K562 (cell line): ENCODE results near the gene PPP1CA. TPM values are rescaled to one million over a fixed set of nuclear protein-coding genes. Genes with fewer than 3 reads are reported as not detected.

Source experiments
- BRD9 ChIP-seq: fragments of 450-650 bp; IDR thresholded peaks from 2 replicates; pipeline ENCODE4 v1.6.1; 2018; ENCODE audit warnings: low read depth; ENCODE audit not compliant: partially characterized antibody
- JUNB ChIP-seq: fragments of 450-650 bp; formaldehyde crosslinking; conservative IDR thresholded peaks from 2 replicates; pipeline ENCODE4 v1.4.0; 2020; ENCODE audit warnings: mild to moderate bottlenecking
- MEIS2 ChIP-seq: fragments of 450-650 bp; IDR thresholded peaks from 2 replicates; pipeline ENCODE4 v1.6.1; 2014; ENCODE audit warnings: mild to moderate bottlenecking; ENCODE audit not compliant: partially characterized antibody
- NFXL1 ChIP-seq: fragments of 450-650 bp; formaldehyde crosslinking; IDR thresholded peaks from 2 replicates; pipeline ENCODE4 v1.4.0; 2021; ENCODE audit warnings: mild to moderate bottlenecking
- OTX1 ChIP-seq: fragments of 450-650 bp; formaldehyde crosslinking; IDR thresholded peaks from 2 replicates; pipeline ENCODE4 v1.4.0; 2022; ENCODE audit warnings: mild to moderate bottlenecking
- STAT5A ChIP-seq: IDR thresholded peaks from 2 replicates; pipeline ENCODE4 v1.6.1; 2012; ENCODE audit warnings: low read length, inconsistent platforms, borderline replicate concordance
- ZFP1 ChIP-seq: fragments of 450-650 bp; formaldehyde crosslinking; IDR thresholded peaks from 2 replicates; pipeline ENCODE4 v1.4.0; 2020; ENCODE audit warnings: mild to moderate bottlenecking, mixed read lengths
- ZNF217 ChIP-seq: sonication (generic); formaldehyde crosslinking; IDR thresholded peaks from 2 replicates; pipeline ENCODE4 v1.8.0; 2022; ENCODE audit warnings: mild to moderate bottlenecking, missing genetic modification reagents
- ZNF23 ChIP-seq: fragments of 250-450 bp; sonication (Bioruptor Pico); IDR thresholded peaks from 2 replicates; pipeline ENCODE4 v1.4.0; 2020; ENCODE audit warnings: mild to moderate bottlenecking
- ZNF75A ChIP-seq: fragments of 450-650 bp; formaldehyde crosslinking; IDR thresholded peaks from 2 replicates; pipeline ENCODE4 v1.4.0; 2020; ENCODE audit warnings: mild to moderate bottlenecking
- ZSCAN29 ChIP-seq: fragments of 450-650 bp; IDR thresholded peaks from 2 replicates; pipeline ENCODE4 v1.6.1; 2017
- polyA plus RNA-seq, 8 experiments: library from polyadenylated mRNA; depleted of rRNA in 4 of 8; stranded (reverse) in 5 of 8; unstranded in 3 of 8; fragments of >200 nt; fragmentation: Nextera tagmentation in 2 of 8; fragmentation: Illumina TruSeq in 1 of 8; extraction: Ambion mirVana in 2 of 8; extraction: Trizol in 1 of 8; gene quantifications; 2 replicates each; pipeline versions ENCODE4 v1.2.1 to v1.2.3, GENCODE V29; 2011 to 2014; ENCODE audit warnings: inconsistent platforms in 1 of 8, missing spikeins in 1 of 8
- total RNA-seq, 7 experiments: library from RNA; depleted of rRNA in 6 of 7; stranded (reverse); fragments of >200 nt in 6 of 7; fragmentation: Illumina TruSeq in 2 of 7; extraction: Trizol in 2 of 7; gene quantifications; 2 replicates each; pipeline versions ENCODE4 v1.2.1 to v1.2.3, GENCODE V29; 2011 to 2021; ENCODE audit warnings: low replicate concordance in 1 of 7
- TF ChIP-seq, protein P1 (sequence below): fragments of 450-650 bp; IDR thresholded peaks from 2 replicates; pipeline ENCODE4 v1.6.1; 2016; ENCODE audit warnings: mild to moderate bottlenecking, moderate library complexity
- TF ChIP-seq, protein P2 (sequence below): fragments of 450-650 bp; IDR thresholded peaks from 2 replicates; pipeline ENCODE4 v1.6.1; 2018; ENCODE audit warnings: mild to moderate bottlenecking, low read depth; ENCODE audit not compliant: partially characterized antibody
- TF ChIP-seq, protein P3 (sequence below): fragments of 250-450 bp; sonication (Bioruptor Pico); IDR thresholded peaks from 2 replicates; pipeline ENCODE4 v1.5.0; 2021

Gene PPP1CA
- total and polyA plus RNA-seq, 9 of the 15 experiments (the other 6 are each of a cell fraction or from before 2014, with no cell fraction given): 18.2 to 242 (median 188) TPM

GRCh38 chr11:67373648-67374570 is 27.7 kb downstream of the PPP1CA start (continued):
- TF ChIP-seq, protein P1, sequence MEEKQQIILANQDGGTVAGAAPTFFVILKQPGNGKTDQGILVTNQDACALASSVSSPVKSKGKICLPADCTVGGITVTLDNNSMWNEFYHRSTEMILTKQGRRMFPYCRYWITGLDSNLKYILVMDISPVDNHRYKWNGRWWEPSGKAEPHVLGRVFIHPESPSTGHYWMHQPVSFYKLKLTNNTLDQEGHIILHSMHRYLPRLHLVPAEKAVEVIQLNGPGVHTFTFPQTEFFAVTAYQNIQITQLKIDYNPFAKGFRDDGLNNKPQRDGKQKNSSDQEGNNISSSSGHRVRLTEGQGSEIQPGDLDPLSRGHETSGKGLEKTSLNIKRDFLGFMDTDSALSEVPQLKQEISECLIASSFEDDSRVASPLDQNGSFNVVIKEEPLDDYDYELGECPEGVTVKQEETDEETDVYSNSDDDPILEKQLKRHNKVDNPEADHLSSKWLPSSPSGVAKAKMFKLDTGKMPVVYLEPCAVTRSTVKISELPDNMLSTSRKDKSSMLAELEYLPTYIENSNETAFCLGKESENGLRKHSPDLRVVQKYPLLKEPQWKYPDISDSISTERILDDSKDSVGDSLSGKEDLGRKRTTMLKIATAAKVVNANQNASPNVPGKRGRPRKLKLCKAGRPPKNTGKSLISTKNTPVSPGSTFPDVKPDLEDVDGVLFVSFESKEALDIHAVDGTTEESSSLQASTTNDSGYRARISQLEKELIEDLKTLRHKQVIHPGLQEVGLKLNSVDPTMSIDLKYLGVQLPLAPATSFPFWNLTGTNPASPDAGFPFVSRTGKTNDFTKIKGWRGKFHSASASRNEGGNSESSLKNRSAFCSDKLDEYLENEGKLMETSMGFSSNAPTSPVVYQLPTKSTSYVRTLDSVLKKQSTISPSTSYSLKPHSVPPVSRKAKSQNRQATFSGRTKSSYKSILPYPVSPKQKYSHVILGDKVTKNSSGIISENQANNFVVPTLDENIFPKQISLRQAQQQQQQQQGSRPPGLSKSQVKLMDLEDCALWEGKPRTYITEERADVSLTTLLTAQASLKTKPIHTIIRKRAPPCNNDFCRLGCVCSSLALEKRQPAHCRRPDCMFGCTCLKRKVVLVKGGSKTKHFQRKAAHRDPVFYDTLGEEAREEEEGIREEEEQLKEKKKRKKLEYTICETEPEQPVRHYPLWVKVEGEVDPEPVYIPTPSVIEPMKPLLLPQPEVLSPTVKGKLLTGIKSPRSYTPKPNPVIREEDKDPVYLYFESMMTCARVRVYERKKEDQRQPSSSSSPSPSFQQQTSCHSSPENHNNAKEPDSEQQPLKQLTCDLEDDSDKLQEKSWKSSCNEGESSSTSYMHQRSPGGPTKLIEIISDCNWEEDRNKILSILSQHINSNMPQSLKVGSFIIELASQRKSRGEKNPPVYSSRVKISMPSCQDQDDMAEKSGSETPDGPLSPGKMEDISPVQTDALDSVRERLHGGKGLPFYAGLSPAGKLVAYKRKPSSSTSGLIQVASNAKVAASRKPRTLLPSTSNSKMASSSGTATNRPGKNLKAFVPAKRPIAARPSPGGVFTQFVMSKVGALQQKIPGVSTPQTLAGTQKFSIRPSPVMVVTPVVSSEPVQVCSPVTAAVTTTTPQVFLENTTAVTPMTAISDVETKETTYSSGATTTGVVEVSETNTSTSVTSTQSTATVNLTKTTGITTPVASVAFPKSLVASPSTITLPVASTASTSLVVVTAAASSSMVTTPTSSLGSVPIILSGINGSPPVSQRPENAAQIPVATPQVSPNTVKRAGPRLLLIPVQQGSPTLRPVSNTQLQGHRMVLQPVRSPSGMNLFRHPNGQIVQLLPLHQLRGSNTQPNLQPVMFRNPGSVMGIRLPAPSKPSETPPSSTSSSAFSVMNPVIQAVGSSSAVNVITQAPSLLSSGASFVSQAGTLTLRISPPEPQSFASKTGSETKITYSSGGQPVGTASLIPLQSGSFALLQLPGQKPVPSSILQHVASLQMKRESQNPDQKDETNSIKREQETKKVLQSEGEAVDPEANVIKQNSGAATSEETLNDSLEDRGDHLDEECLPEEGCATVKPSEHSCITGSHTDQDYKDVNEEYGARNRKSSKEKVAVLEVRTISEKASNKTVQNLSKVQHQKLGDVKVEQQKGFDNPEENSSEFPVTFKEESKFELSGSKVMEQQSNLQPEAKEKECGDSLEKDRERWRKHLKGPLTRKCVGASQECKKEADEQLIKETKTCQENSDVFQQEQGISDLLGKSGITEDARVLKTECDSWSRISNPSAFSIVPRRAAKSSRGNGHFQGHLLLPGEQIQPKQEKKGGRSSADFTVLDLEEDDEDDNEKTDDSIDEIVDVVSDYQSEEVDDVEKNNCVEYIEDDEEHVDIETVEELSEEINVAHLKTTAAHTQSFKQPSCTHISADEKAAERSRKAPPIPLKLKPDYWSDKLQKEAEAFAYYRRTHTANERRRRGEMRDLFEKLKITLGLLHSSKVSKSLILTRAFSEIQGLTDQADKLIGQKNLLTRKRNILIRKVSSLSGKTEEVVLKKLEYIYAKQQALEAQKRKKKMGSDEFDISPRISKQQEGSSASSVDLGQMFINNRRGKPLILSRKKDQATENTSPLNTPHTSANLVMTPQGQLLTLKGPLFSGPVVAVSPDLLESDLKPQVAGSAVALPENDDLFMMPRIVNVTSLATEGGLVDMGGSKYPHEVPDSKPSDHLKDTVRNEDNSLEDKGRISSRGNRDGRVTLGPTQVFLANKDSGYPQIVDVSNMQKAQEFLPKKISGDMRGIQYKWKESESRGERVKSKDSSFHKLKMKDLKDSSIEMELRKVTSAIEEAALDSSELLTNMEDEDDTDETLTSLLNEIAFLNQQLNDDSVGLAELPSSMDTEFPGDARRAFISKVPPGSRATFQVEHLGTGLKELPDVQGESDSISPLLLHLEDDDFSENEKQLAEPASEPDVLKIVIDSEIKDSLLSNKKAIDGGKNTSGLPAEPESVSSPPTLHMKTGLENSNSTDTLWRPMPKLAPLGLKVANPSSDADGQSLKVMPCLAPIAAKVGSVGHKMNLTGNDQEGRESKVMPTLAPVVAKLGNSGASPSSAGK: peak; percentile 91
- TF ChIP-seq BRD9 (peak; percentile 78), ZSCAN29 (no peak), ZFP1 (no peak), JUNB (CRISPR knock-in tag) (no peak), ZNF23 (CRISPR knock-in tag) (no peak), MEIS2 (peak; percentile 36), ZNF75A (CRISPR knock-in tag) (no peak), ZNF217 (CRISPR knock-in tag) (no peak), OTX1 (CRISPR knock-in tag) (no peak), STAT5A (no peak), NFXL1 (CRISPR knock-in tag) (no peak)
- TF ChIP-seq, protein P2, sequence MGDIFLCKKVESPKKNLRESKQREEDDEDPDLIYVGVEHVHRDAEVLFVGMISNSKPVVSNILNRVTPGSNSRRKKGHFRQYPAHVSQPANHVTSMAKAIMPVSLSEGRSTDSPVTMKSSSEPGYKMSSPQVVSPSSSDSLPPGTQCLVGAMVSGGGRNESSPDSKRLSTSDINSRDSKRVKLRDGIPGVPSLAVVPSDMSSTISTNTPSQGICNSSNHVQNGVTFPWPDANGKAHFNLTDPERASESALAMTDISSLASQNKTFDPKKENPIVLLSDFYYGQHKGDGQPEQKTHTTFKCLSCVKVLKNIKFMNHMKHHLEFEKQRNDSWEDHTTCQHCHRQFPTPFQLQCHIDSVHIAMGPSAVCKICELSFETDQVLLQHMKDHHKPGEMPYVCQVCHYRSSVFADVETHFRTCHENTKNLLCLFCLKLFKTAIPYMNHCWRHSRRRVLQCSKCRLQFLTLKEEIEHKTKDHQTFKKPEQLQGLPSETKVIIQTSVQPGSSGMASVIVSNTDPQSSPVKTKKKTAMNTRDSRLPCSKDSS: no peak
- TF ChIP-seq, protein P3, sequence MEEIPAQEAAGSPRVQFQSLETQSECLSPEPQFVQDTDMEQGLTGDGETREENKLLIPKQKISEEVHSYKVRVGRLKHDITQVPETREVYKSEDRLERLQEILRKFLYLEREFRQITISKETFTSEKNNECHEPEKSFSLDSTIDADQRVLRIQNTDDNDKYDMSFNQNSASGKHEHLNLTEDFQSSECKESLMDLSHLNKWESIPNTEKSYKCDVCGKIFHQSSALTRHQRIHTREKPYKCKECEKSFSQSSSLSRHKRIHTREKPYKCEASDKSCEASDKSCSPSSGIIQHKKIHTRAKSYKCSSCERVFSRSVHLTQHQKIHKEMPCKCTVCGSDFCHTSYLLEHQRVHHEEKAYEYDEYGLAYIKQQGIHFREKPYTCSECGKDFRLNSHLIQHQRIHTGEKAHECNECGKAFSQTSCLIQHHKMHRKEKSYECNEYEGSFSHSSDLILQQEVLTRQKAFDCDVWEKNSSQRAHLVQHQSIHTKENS (CRISPR knock-in tag): no peak
